ENCODE measurements around the gene ABCB8.

Gene ABCB8

DNA sequence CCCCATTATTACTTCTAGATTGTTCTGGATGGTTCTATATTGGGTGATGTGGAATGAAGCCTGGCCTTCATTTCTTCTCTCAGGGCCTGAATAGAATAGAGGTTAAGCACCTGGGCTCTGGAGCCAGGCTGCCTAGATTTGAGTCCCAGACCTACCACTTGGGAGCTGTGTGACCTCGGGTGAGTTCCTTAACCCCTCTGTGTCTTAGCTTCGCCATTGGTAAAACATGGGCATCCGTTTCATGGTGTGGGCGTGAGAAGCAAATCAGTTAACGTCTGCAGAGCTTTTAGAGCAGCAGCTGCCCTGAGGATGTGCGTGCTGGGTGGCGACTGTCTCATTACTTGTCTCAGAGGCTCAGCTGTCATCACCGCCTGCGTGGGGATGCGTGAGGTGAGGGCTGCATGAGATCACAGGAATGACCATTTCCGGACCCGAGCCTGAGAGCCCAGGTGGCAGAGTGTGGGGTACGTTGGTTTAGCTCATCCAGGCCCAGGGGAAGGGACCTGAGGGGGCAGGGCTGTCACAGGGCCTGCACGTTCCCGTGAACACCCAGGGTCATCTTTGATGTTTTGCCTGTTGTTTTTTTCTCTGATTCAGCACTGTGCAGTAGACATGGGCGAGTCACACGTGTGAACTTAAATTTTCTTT, 67.7 kb downstream of the ABCB8 start:
- POLR2A ChIA-PET = no interaction called here
- Histone ChIP-seq H3K27ac (ENCODE audit: extremely low read depth, low read depth, low read length) (no peak overlapping the region), H3K4me1 (ENCODE audit: control insufficient read depth, insufficient read depth, low read length) (no peaks in the 10 kb centered on the region), H3K36me3 (ENCODE audit: control insufficient read depth in 2 of 2, insufficient read depth in 1 of 2, low read length in 2 of 2) (peaks cover 0 to 40% of the 10 kb centered on the region in 2 experiments; a peak in 2 of 3 replicates), H3K4me3 (ENCODE audit: low read depth, low read length) (no peak overlapping the region), H3K9me3 (ENCODE audit: control insufficient read depth, insufficient read depth, low read depth, low read length) (no peaks in the 10 kb centered on the region)
- TF ChIP-seq ZNF133 (tag by site-specific recombination; IDR thresholded peaks at IDR 0.05) (no peak), ZNF266 (tag by site-specific recombination; IDR thresholded peaks at IDR 0.05; ENCODE audit: low read depth) (no peak), ZNF623 (tag by site-specific recombination; IDR thresholded peaks at IDR 0.05) (no peak), ZNF366 (tag by site-specific recombination; conservative IDR thresholded peaks at IDR 0.05) (no peak), ZFP37 (tag by site-specific recombination; IDR thresholded peaks at IDR 0.05) (no peak), BCL11A (tag by site-specific recombination; IDR thresholded peaks at IDR 0.05; ENCODE audit: low read depth) (no peak), ZNF2 (tag by site-specific recombination; IDR thresholded peaks at IDR 0.05) (no peak), TRIM28 (IDR thresholded peaks at IDR 0.05; ENCODE audit: borderline replicate concordance, low read length) (no peak), GLI4 (tag by site-specific recombination; IDR thresholded peaks at IDR 0.05) (no peak), ZNF701 (tag by site-specific recombination; IDR thresholded peaks at IDR 0.05) (no peak)
- TF ChIP-seq, protein P1, sequence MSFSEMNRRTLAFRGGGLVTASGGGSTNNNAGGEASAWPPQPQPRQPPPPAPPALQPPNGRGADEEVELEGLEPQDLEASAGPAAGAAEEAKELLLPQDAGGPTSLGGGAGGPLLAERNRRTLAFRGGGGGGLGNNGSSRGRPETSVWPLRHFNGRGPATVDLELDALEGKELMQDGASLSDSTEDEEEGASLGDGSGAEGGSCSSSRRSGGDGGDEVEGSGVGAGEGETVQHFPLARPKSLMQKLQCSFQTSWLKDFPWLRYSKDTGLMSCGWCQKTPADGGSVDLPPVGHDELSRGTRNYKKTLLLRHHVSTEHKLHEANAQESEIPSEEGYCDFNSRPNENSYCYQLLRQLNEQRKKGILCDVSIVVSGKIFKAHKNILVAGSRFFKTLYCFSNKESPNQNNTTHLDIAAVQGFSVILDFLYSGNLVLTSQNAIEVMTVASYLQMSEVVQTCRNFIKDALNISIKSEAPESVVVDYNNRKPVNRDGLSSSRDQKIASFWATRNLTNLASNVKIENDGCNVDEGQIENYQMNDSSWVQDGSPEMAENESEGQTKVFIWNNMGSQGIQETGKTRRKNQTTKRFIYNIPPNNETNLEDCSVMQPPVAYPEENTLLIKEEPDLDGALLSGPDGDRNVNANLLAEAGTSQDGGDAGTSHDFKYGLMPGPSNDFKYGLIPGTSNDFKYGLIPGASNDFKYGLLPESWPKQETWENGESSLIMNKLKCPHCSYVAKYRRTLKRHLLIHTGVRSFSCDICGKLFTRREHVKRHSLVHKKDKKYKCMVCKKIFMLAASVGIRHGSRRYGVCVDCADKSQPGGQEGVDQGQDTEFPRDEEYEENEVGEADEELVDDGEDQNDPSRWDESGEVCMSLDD (tag by site-specific recombination; IDR thresholded peaks at IDR 0.05) = no peak
- TF ChIP-seq, protein P2, sequence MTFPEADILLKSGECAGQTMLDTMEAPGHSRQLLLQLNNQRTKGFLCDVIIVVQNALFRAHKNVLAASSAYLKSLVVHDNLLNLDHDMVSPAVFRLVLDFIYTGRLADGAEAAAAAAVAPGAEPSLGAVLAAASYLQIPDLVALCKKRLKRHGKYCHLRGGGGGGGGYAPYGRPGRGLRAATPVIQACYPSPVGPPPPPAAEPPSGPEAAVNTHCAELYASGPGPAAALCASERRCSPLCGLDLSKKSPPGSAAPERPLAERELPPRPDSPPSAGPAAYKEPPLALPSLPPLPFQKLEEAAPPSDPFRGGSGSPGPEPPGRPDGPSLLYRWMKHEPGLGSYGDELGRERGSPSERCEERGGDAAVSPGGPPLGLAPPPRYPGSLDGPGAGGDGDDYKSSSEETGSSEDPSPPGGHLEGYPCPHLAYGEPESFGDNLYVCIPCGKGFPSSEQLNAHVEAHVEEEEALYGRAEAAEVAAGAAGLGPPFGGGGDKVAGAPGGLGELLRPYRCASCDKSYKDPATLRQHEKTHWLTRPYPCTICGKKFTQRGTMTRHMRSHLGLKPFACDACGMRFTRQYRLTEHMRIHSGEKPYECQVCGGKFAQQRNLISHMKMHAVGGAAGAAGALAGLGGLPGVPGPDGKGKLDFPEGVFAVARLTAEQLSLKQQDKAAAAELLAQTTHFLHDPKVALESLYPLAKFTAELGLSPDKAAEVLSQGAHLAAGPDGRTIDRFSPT (tag by site-specific recombination; IDR thresholded peaks at IDR 0.05) = no peak
- CTCF ChIA-PET = interaction anchor here (0.5 to 2.7 kb wide), 4 partner anchors 15 to 219 kb away, joined by 3 to 10 read pairs (median 4); no protein-coding TSS in a partner anchor

Data from HEK293 (cell line).